GM19324 (cell line): ENCODE results near the gene MANSC1.
"Not testable (repeated sequence)": the region's sequence is repeated elsewhere in the genome, so short reads cannot be mapped to it uniquely, and the experiment has no call there.

ENCODE experiments used
- ATAC-seq: cut with Tn5 transposase; IDR thresholded peaks from one replicate; pipeline ENCODE4 v1.9.1; 2021; ENCODE audit warnings: mild to moderate bottlenecking, moderate library complexity; ENCODE audit not compliant: unreplicated experiment, low FRiP score

MANSC1 gene

GRCh38 chr12:12327802-12328201, 22.2 kb downstream of the MANSC1 start:
- no peak for ATAC-seq

DNA sequence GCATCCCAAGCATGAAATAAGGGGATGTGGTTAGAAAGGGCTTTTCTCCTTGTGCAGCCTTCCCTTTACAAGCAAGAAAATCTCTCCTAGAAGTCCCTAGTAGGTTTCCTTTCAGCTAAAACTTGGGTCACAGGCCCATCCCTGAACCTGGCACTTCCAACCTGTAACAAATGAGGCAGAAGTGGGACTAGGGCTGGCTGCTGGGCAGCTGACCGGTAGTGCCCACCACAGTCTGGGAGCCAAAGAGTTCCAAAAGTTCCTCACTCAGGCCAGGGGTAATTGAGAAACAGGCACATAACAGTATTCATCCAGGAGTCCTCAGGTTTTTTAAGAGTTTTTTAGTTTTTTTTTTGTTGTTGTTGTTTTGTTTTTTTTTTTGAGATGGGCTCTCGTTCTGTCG, 23.8 kb downstream of the MANSC1 start:
- no peak for ATAC-seq

GRCh38 chr12:12323591-12323990, 26.5 kb downstream of the MANSC1 start:
- ATAC-seq: no peak

DNA sequence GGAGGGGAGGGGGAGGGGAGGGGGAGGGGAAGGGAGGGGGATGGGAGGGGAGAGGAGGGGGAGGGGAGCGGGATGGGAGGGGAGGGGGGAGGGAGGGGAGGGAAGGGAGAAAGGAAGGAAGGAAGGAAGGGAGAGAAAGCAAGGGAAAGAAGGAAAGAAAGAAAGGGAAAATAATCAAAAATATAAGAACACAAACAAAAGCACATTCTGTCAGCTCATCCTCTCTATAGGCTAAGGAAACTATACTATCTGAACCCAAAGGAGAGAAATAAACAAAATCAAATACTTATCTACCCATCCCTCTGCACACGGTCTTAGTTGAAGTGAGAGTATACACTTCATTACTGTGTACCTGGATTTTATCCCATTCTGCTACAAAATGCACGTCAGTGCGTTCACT, 26.9 kb downstream of the MANSC1 start:
- ATAC-seq: no peak

DNA sequence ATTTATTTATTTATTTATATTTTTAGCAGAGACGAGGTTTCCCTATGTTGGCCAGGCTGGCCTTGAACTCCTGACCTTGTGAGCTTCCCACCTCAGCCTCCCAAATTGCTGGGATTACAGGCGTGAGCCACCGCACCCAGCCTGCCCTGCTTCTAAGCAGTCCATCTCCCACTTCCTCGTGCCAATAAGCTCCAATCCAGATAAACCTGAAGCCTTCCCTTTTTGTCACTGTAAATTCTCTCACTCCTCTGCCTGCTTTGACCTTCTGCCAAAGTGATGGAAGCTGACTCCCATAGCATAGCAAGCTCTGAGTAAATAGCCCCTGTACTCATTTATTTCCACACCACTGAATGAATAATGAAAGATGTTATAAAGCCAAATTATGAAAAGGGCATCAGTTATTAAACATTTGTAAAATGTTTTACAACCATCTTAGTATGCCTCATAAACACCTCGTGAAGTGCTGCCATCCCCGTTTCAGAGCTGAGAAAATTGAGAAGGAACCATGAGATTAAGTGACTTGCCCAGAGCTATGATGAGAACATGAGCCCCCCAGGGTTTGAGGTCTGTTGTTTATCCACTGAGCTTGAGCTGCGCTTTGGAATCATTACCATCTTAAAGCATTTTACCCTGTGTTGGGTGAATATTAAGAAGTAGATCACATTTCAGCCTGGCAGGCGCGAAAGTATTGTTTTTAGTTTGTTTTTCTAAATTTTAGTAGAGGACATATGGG, 30.4 kb downstream of the MANSC1 start:
- ATAC-seq: no peak

- ATAC-seq: no peak
These were observed 34.2 kb downstream of the MANSC1 start for GRCh38 chr12:12315838-12316237.

GRCh38 chr12:12310695-12311094, 39.3 kb downstream of the MANSC1 start:
- ATAC-seq: not testable (repeated sequence)

GRCh38 chr12:12305568-12306300, 44.3 kb downstream of the MANSC1 start:
- no peak for ATAC-seq

- no peak for ATAC-seq
These were observed 47.1 kb downstream of the MANSC1 start for GRCh38 chr12:12302976-12303375.

GRCh38 chr12:12301122-12301521, 48.9 kb downstream of the MANSC1 start:
- ATAC-seq: no peak

DNA sequence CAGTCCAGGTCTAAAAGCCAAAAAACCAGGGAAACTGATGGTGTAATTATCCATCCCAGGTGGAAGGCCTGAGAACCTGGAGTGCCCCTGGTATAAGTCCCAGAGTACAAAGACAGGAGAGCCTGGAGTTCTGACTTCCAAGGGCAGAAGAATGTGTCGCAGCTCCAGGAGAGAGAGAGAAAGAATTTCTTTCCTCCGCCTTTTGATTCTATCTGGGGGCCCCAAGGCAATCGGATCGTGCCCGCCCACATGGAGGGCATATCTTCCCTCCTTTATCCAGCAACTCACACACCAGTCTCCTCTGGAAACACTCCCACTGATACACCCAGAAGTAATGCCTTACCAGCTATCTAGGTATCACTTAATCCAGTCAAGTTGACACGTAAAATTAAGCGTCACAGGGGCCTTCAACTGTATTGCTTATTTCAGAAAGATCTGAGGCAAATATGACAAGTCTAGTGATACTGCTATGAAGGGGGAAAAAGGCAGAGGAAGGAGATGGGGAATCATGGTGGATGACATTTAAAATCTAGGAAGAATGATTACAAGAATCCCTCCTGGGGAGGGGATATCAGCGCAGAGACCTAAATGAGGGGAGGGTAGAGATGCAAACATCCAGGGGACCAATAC, 52.7 kb downstream of the MANSC1 start:
- no peak for ATAC-seq

GRCh38 chr12:12294215-12295005, 55.6 kb downstream of the MANSC1 start:
- ATAC-seq: no peak

- ATAC-seq: no peak
These were observed 59.8 kb downstream of the MANSC1 start for GRCh38 chr12:12290206-12290605.

DNA sequence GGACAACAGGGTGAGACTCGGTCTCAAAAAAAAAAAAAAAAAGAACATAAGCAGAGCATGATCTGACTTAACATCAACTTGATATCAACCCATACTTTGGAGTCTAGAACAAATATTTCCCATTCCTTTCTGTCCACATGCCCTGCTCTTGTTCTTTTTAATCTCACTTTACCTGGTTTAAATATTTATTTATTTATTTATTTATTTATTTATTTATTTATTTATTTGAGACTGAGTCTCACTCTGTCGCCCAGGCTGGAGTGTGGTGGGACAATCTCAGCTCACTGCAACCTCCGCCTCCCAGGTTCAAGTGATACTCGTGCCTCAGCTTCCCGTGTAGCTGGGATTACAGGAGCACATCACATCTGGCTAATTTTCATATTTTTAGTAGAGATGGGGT, 63.6 kb downstream of the MANSC1 start:
- no peak for ATAC-seq

GRCh38 chr12:12282761-12283425, 67.1 kb downstream of the MANSC1 start:
- ATAC-seq: no peak

GRCh38 chr12:12282202-12282601, 67.8 kb downstream of the MANSC1 start:
- no peak for ATAC-seq

GRCh38 chr12:12281134-12281533, 68.9 kb downstream of the MANSC1 start:
- no peak for ATAC-seq

- ATAC-seq: no peak
These were observed 71.1 kb downstream of the MANSC1 start for GRCh38 chr12:12278899-12279298.
